GM21723 (cell line): ENCODE results near the gene MCUR1.
"Not testable (repeated sequence)": the region's sequence is repeated elsewhere in the genome, so short reads cannot be mapped to it uniquely, and the experiment has no call there.

Experiments used
- ATAC-seq: cut with Tn5 transposase; IDR thresholded peaks from one replicate; pipeline ENCODE4 v1.9.1; 2021; ENCODE audit warnings: mild to moderate bottlenecking, moderate library complexity; ENCODE audit not compliant: unreplicated experiment

Gene MCUR1

DNA sequence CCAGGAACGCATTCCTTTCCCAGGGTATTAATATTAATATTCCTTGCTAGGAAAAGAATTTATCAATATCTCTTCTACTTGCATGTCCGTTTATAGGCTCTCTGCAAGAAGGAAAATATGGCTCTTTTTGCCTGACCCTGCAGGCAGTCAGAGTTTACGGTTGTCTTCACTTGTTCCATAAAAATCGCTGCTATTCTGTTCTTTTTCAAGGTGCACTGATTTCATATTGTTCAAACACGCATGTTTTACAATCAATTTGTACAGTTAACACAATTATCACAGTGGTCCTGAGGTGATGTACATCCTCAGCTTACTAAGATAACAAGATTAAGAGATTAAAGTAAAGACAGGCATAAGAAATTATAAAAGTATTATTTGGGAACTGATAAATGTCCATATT lies 15.1 kb upstream of the MCUR1 start:
- not testable (repeated sequence) for ATAC-seq

DNA sequence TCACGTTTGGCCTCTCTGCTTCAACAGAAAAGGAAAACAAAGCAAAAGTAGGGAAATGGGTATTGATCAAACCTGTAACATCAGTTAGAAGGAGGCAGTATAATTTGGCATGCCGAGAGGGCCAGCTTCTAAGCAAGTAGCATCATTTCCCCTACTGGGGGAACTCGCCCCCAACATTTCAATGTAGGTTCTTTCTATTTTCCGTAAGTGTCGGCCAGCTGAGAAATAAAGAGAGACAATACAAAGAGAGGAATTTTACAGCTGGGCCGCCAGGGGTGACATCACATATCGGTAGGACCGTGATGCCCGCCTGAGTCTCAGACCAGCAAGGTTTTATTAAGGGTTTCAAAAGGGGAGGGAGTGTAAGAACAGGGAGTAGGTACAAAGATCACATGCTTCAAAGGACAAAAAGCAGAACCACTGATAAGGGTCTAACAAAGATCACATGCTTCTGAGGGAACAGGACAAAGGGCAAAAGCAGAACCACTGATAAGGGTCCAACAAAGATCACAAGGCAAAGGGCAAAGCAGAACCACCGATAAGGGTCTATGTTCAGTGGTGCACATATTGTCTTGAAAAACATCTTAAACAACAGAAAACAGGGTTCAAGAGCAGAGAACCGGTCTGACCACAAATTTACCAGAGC lies 14.4 kb upstream of the MCUR1 start:
- not testable (repeated sequence) for ATAC-seq

GRCh38 chr6:13827032-13827431 lies 12.7 kb upstream of the MCUR1 start:
- no peak for ATAC-seq

- no peak for ATAC-seq
Observed at GRCh38 chr6:13825871-13826270, 11.5 kb upstream of the MCUR1 start.

GRCh38 chr6:13818341-13818740 lies 4.0 kb upstream of the MCUR1 start:
- ATAC-seq: no peak

GRCh38 chr6:13814938-13815575 lies 700 bp upstream of the MCUR1 start:
- ATAC-seq: no peak

DNA sequence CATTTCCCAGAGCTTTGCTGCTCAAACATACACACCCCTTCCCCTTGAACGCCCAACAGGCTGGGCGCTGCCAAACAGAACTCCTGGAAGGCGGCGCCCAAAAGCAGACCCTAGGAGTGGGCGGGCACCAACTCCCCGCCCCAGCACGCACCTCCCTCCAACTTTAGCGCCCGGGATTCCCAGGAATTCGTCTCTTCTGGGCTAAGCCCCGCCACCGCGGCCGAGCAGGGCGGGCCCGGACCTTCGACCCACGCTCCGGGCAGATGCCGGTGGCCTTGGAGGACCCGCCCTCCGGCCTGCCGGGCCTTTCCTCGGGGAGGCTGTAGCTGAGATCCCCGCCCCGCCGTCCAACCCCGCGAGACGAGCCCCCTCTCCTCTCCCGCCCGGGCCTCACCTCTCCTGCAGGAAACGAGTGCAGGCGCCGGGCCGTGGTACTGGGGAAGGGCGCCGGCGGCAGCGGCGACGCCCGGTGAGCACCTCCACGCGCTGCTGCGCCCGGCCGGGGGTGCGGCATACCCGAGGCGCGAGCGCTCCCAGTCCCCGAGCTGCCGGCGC lies 659 bp downstream of the MCUR1 start:
- peak; percentile 38 for ATAC-seq

GRCh38 chr6:13813026-13813425 lies 1.3 kb downstream of the MCUR1 start:
- ATAC-seq: no peak

- no peak for ATAC-seq
Observed at GRCh38 chr6:13812359-13812642, 2.1 kb downstream of the MCUR1 start.

- ATAC-seq: no peak
Observed at GRCh38 chr6:13811627-13812358, 2.6 kb downstream of the MCUR1 start.

DNA sequence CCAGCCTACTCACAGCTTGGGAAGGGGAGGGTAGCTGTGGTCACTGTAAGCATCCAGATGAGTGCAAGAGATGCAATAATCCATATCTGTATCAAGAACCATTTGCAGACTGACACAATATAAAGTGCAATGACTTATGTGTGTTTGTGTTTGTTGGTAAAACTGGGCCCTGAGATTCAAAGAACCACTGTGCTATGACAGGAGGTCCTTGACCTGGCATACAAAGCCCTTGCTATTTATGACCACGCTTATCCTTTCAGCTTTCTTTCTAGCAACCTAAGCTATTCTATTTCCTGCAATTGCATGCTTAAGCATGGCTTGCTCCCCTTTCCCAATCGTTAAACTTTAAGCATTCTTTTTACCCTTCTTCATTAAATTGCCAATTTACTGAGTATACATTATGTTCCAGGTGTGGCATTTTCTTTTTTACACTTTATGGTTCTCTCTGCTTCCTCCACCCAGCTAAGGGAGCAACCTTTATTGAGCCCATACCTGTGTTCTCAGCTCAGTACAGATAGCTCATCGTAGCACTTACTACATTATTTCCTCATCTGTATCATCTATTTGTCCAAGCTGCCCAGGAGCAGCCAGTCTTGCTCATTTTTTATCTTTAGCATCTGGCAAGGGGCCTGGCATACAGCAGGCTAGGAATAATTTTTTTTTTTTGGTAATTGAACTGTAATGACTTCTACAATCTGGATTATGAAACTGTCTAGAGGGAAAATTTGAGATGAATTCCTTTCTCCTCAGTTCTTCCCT lies 3.5 kb downstream of the MCUR1 start:
- ATAC-seq: no peak

DNA sequence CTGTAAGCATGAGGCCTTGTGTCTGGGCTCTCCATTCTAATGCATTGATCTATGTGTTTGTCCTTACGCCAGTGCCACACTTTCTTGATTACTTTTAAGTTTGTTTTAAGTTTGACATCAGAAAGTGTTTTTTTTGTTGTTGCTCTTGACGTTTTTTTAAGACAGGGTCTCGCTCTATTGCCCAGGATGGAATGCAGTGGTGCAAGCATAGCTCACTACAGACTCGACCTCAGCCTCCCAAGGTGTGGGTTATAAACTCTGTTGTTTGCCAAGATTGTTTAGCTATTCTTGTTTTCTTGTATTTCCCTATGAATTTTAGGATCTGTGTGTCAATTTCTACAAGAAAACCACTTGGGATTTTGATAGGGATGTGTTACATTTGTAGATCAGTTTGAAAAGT lies 5.6 kb downstream of the MCUR1 start:
- ATAC-seq: no peak

- no peak for ATAC-seq
Observed at GRCh38 chr6:13807696-13808095, 6.7 kb downstream of the MCUR1 start.

GRCh38 chr6:13803581-13803980 lies 10.8 kb downstream of the MCUR1 start:
- ATAC-seq: no peak

- ATAC-seq: no peak
Observed at GRCh38 chr6:13800615-13801014, 13.7 kb downstream of the MCUR1 start.

DNA sequence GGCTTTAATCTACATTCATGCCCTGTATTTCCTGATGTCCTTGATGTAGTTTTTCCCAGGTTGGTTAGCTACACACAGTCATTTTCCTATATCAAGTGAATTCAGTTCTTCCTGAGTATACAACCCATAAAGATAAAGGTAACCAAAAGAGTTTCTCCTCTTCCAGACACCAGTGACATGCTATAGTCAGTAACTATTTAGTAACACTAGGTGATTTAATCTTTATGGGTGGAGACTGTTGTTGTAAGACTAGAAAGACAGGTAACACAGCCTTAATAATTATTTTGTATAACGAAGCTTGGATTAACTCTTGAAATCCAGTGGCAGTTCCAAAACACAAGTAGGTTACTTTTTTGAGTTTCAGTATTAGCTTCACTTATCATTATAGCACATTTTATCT lies 17.6 kb downstream of the MCUR1 start:
- ATAC-seq: no peak

DNA sequence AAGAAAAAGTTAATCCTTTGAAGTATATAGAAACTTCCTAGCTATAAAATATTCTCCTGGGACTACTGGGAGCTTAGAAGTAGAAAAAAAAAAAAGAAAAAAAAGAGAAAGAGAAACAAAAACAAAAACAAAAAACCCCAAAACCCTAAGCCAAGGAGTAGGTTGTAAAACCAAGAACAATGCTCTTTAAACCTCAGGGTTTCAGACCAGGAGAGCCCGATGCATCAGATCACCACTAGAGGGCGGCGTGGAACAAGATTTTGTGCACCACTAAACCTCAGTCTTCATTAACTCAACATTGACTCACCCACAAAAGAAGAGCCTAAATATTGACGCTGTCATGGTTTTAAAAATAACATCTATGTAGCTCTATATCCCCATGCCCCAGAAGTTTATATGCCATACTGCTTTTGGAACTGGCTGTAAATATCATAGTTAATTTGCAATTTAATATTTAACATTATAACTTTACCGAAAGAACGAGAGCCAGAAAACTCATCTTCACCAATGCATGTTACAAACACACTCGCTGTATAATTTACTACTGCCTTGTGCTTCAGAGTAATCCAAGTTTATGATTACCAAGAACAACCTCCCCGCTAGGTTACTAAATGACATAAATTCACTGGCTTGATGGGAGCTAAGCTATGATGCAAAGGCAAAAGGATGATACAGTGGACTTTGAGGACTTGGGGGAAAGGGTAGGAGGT lies 19.2 kb downstream of the MCUR1 start:
- peak; percentile 86 for ATAC-seq

DNA sequence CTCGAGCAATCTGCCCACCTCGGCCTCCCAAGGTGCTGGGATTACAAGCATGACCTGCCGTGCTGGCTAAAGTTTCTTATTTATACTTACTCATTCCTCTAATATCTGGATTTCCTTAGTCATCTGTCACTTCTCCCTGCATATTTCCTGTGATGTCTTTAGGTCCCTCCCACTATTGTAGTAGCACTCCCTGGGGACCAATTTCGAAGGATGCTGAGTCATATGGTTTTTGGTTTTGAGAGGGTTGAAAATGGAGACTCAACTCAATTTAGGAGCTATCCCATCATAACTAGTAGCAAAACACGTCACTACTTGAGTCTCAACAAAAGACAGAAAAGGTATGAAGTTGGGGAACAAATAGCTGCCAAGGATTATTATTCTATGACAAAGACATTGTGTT lies 20.2 kb downstream of the MCUR1 start:
- no peak for ATAC-seq

DNA sequence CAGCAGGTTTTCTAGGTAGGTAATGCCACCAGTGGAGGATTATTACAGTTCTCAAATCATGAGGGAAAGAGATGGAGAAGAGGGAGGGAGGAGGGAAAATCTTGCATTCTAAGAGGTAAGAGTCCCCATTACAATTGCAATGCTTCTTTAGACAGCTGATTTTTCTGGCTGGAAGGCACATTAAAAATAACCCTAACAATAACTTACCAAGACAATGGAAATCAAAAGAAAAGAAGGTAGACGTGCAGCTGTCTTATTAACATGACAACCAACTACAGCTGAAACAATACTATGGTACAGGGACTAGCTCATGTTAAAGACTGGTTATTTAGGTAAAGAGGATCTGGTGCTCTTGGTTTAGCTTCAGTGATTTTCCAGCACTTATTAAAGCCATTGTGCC lies 24.6 kb downstream of the MCUR1 start:
- no peak for ATAC-seq

GRCh38 chr6:13788820-13789219 lies 25.5 kb downstream of the MCUR1 start:
- ATAC-seq: no peak

DNA sequence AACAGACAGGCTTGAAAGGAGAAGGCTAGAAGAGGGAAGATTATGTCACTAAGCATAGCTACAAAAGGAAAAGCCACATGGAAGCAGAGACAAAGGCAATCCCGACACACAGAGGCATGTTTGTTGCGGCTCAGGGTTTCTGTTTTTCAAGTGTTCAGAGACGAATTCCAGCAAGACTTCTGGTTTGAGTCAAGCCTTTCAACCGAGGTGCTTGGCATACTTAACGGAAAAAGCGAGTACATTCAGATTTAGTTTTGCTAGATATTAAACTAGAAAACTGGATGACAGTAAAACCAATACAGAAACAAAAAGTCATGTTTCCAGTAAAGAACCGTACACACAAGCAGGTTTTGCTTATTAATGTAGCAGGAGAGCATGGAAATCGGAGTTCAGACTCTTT lies 27.2 kb downstream of the MCUR1 start:
- ATAC-seq: no peak
